Heart left ventricle (tissue), 16 donors: ENCODE data around the gene CHRM2. TPM values are rescaled to one million over a fixed set of nuclear protein-coding genes. Genes with fewer than 3 reads are reported as not detected.

Experiments used
- ATAC-seq, 4 donors: fragments of 200-7000 bp; cut with Tn5 transposase; one replicate each; pipeline ENCODE4 v1.9.1; 2020 to 2022; ENCODE audit warnings: moderate library complexity in 4 of 4, mild to moderate bottlenecking in 3 of 4, moderate number of reproducible peaks in 1 of 4
- DNase-seq, 5 donors: peaks; one replicate each; pipeline ENCODE4 v3.0.0-alpha.2; 2020
- H3K27ac ChIP-seq, 12 donors: fragments of 200-600 bp; sonication (generic) in 4 of 12; one replicate each; pipeline versions ENCODE4 v1.5.0 to v1.8.0; 2016 to 2022; ENCODE audit warnings: mild to moderate bottlenecking in 2 of 12
- H3K27me3 ChIP-seq, 9 donors: fragments of 200-600 bp; sonication (generic) in 2 of 9; one replicate each; pipeline versions ENCODE4 v1.5.1 to v1.8.0; 2016 to 2022; ENCODE audit warnings: mild to moderate bottlenecking in 3 of 9
- H3K36me3 ChIP-seq, 9 donors: fragments of 200-600 bp; sonication (generic) in 2 of 9; one replicate each; pipeline versions ENCODE4 v1.5.0 to v1.8.0; 2018 to 2022; ENCODE audit warnings: mild to moderate bottlenecking in 2 of 9
- H3K4me1 ChIP-seq, 12 donors: fragments of 200-600 bp; sonication (generic) in 4 of 12; one replicate each; pipeline versions ENCODE4 v1.5.0 to v1.8.0; 2016 to 2022; ENCODE audit warnings: mild to moderate bottlenecking in 3 of 12
- H3K4me3 ChIP-seq, 12 donors: fragments of 200-600 bp; sonication (generic) in 4 of 12; one replicate each; pipeline versions ENCODE4 v1.5.0 to v1.8.0; 2017 to 2022; ENCODE audit warnings: mild to moderate bottlenecking in 9 of 12, moderate library complexity in 4 of 12
- H3K9me3 ChIP-seq, 12 donors: fragments of 200-600 bp; sonication (generic) in 4 of 12; one replicate each; pipeline versions ENCODE4 v1.5.0 to v1.8.0; 2016 to 2022; ENCODE audit warnings: mild to moderate bottlenecking in 1 of 12
- CTCF ChIP-seq, 12 donors: fragments of 200-600 bp; sonication (generic) in 4 of 12; IDR thresholded peaks; one replicate each; pipeline versions ENCODE4 v1.5.0 to v1.8.0; 2018 to 2022; ENCODE audit warnings: antibody characterized with exemption in 12 of 12, mild to moderate bottlenecking in 5 of 12
- POLR2A ChIP-seq, 2 donors: fragments of 450-650 bp; IDR thresholded peaks; one replicate each; pipeline ENCODE4 v1.6.1; 2017; ENCODE audit warnings: antibody characterized with exemption in 2 of 2, mild to moderate bottlenecking in 2 of 2, moderate library complexity in 2 of 2
- WGBS, 4 donors: extraction: QIAGEN DNeasy Blood & Tissue Kit in 2 of 4; methylation state at CpG; one replicate each; pipeline versions ENCODE4 v1.1.5 to v1.1.7; 2013 to 2018; 5-methylcytosine and 5-hydroxymethylcytosine counted together
- intact Hi-C, 10 donors: fragments of 100-400 bp; cut with DNase I; formaldehyde crosslinking; loops; one replicate each; pipeline versions ENCODE4 v1.11.1 to v1.14.2; 2022
- polyA plus RNA-seq, 2 donors: library from polyadenylated mRNA; stranded (reverse); fragments of 200-250 nt; gene quantifications; one replicate each; pipeline ENCODE4 v1.2.3, GENCODE V29; 2013
- total RNA-seq, 9 donors: library from RNA; depleted of rRNA in 2 of 9; stranded (reverse); fragments of >200 nt in 2 of 9; fragmentation: NEBNext Ultra II Directional in 3 of 9; extraction: Animal tissue kit (Norgen Biotek cat#: 25700) in 3 of 9; gene quantifications; one replicate each; pipeline versions ENCODE4 v1.1.0 to v1.2.4, GENCODE V29; 2016 to 2023
- donor health status: ischemic (EF 13 %, LVEDD 7.1; RV severe dilation, severe dysfunction).
- donor health status: healthy with polysubstance abuse.
- donor health status: DM: no; HTN: yes; CAD: no.
- donor health status: DM: no; HTN: no; CAD: no.
- donor health status: ischemic (EF 25% LVEDD 6.9; RV normal size, moderate dysfunction).
- donor health status: ischemic (EF 25% LVEDD 5.7; RV mildly dilated, moderate dysfunction).
- donor health status: healthy.
- donor health status: DM: yes; HTN: yes; CAD: no.
- donor health status: ischemic (EF 35%, LVEDD 5.7; RV mildly dilated, moderate dysfunction).
- donor health status: nonischemic (EF 11% LVEDD 7.7; RV severe dilation, severe dysfunction).
- donor health status: DM: yes; HTN: yes; CAD: no.
- donor health status: PGD.
- donor health status: ischemic (EF 29% LVEDD 5.4; RV normal size, mild dysfunction).
- donor health status: nonischemic (EF 23%, LVEDD 6.1; RV moderate dilation, normal function).

The CHRM2 gene
- total and polyA plus RNA-seq, 11 donors: 22.2 to 124 (median 51.2) TPM

GRCh38 chr7:137000621-137001020 is 132.2 kb downstream of the CHRM2 start:
- H3K4me1 ChIP-seq: peaks cover 0 to 34% (median 6%) of the 10 kb centered on the region in 12 donors
- WGBS, 4 donors: 78 to 86% (median 84%) methylated on average over 2 of the region's 2 CpGs
- peak overlapping the region in 2 of 12 donors; percentile 37 to 62 for H3K27ac ChIP-seq
- intact Hi-C loops: loop anchor here in 1 of 10 donors (10.0 kb wide), 1 partner anchor 84 kb away; no protein-coding TSS in a partner anchor
- ATAC-seq (no peak), DNase-seq (no peak)
- H3K4me3 ChIP-seq: no peak overlapping the region
- H3K9me3 ChIP-seq: no peaks in the 10 kb centered on the region
- H3K27me3 ChIP-seq: no peaks in the 10 kb centered on the region
- H3K36me3 ChIP-seq: no peaks in the 10 kb centered on the region
- no peak for TF ChIP-seq CTCF (IDR thresholded peaks at IDR 0.05)
- no peak for TF ChIP-seq POLR2A (IDR thresholded peaks at IDR 0.05)

GRCh38 chr7:137001041-137001440 is 132.6 kb downstream of the CHRM2 start:
- intact Hi-C loops: loop anchor here in 1 of 10 donors (10.0 kb wide), 1 partner anchor 84 kb away; no protein-coding TSS in a partner anchor
- no peak for DNase-seq
- no peak for ATAC-seq
- Histone ChIP-seq H3K4me3 (no peak overlapping the region), H3K9me3 (no peaks in the 10 kb centered on the region), H3K27me3 (no peaks in the 10 kb centered on the region), H3K27ac (peak overlapping the region in 3 of 12 donors; percentile 17 to 62 (median 37)), H3K4me1 (peaks cover 0 to 38% (median 9%) of the 10 kb centered on the region in 12 donors), H3K36me3 (no peaks in the 10 kb centered on the region)
- WGBS, 4 donors: 36 to 48% (median 38%) methylated on average over 2 of the region's 2 CpGs
- TF ChIP-seq CTCF (IDR thresholded peaks at IDR 0.05): no peak
- no peak for TF ChIP-seq POLR2A (IDR thresholded peaks at IDR 0.05)

- H3K27me3 ChIP-seq: no peaks in the 10 kb centered on the region
- DNase-seq (no peak), ATAC-seq (no peak)
- TF ChIP-seq CTCF (IDR thresholded peaks at IDR 0.05): no peak
- TF ChIP-seq POLR2A (IDR thresholded peaks at IDR 0.05): no peak
- peaks cover 0 to 37% (median 11%) of the 10 kb centered on the region in 12 donors for H3K4me1 ChIP-seq
- intact Hi-C loops: loop anchor here in 1 of 10 donors (10.0 kb wide), 1 partner anchor 83 kb away; no protein-coding TSS in a partner anchor
- H3K4me3 ChIP-seq: no peak overlapping the region
- H3K9me3 ChIP-seq: no peaks in the 10 kb centered on the region
- peak overlapping the region in 3 of 12 donors; percentile 17 to 62 (median 37) for H3K27ac ChIP-seq
- H3K36me3 ChIP-seq: no peaks in the 10 kb centered on the region
- WGBS, 4 donors: 82 to 89% (median 83%) methylated on average over 3 of the region's 3 CpGs
Observed at GRCh38 chr7:137001478-137001877, 133.0 kb downstream of the CHRM2 start.

GRCh38 chr7:137003086-137003485 is 134.6 kb downstream of the CHRM2 start:
- no peak for ATAC-seq
- Histone ChIP-seq H3K36me3 (no peaks in the 10 kb centered on the region), H3K27me3 (no peaks in the 10 kb centered on the region), H3K27ac (no peak overlapping the region), H3K4me3 (no peak overlapping the region), H3K4me1 (peaks cover 0 to 26% (median 10%) of the 10 kb centered on the region in 12 donors), H3K9me3 (no peaks in the 10 kb centered on the region)
- 64 to 80% (median 75%) methylated on average over 2 of the region's 2 CpGs for WGBS, 4 donors
- TF ChIP-seq POLR2A (IDR thresholded peaks at IDR 0.05) (no peak), CTCF (IDR thresholded peaks at IDR 0.05) (no peak)
- DNase-seq: no peak
- intact Hi-C loops: loop anchor here in 1 of 10 donors (10.0 kb wide), 1 partner anchor 82 kb away; no protein-coding TSS in a partner anchor
